Liver (tissue), 9 donors: ENCODE data around the gene CD6. TPM values are rescaled to one million over a fixed set of nuclear protein-coding genes. Genes with fewer than 3 reads are reported as not detected.

Source experiments
- DNase-seq: peaks from one replicate; pipeline ENCODE4 v3.0.0-alpha.2; 2017; ENCODE audit warnings: low spot score
- H3K27ac ChIP-seq, 2 donors: one replicate each; pipeline ENCODE4 v1.7.0; 2013; ENCODE audit warnings: inconsistent platforms in 2 of 2, low read length in 2 of 2, control low read depth in 1 of 2, low read depth in 1 of 2, mild to moderate bottlenecking in 1 of 2
- H3K27me3 ChIP-seq, 4 donors: one replicate each; pipeline versions ENCODE4 v1.6.1 to v1.7.0; 2013; ENCODE audit warnings: low read length in 3 of 4, inconsistent platforms in 1 of 4, mild to moderate bottlenecking in 1 of 4, moderate library complexity in 1 of 4; ENCODE audit not compliant: control insufficient read depth in 4 of 4, insufficient read depth in 4 of 4
- H3K36me3 ChIP-seq, 4 donors: one replicate each; pipeline versions ENCODE4 v1.6.1 to v1.7.0; 2013; ENCODE audit warnings: low read length in 3 of 4, mild to moderate bottlenecking in 3 of 4, low read depth in 1 of 4, moderate library complexity in 1 of 4; ENCODE audit not compliant: control insufficient read depth in 4 of 4, insufficient read depth in 3 of 4
- H3K4me1 ChIP-seq, 4 donors: one replicate each; pipeline versions ENCODE4 v1.6.1 to v1.7.0; 2013; ENCODE audit warnings: low read length in 3 of 4, mild to moderate bottlenecking in 3 of 4, moderate library complexity in 1 of 4; ENCODE audit not compliant: control insufficient read depth in 4 of 4, insufficient read depth in 4 of 4
- H3K4me3 ChIP-seq, 3 donors: one replicate each; pipeline versions ENCODE4 v1.6.1 to v1.7.0; 2013; ENCODE audit warnings: low read length in 3 of 3, control low read depth in 1 of 3, low read depth in 1 of 3, mild to moderate bottlenecking in 1 of 3
- H3K9ac ChIP-seq, 2 donors: one replicate each; pipeline ENCODE4 v1.7.0; 2013; ENCODE audit warnings: low read length in 2 of 2, mild to moderate bottlenecking in 2 of 2, moderate library complexity in 2 of 2, control low read depth in 1 of 2, low read depth in 1 of 2
- H3K9me3 ChIP-seq, 4 donors: one replicate each; pipeline versions ENCODE4 v1.6.1 to v1.7.0; 2013; ENCODE audit warnings: low read length in 3 of 4; ENCODE audit not compliant: control insufficient read depth in 4 of 4
- EGR1 ChIP-seq, 2 donors: IDR thresholded peaks; 2 replicates each; pipeline ENCODE4 v1.6.1; 2016 to 2018; ENCODE audit warnings: antibody characterized with exemption in 2 of 2, low read depth in 2 of 2
- FOXA1 ChIP-seq: IDR thresholded peaks from 2 replicates; pipeline ENCODE4 v1.6.1; 2016; ENCODE audit warnings: antibody characterized with exemption
- HNF4A ChIP-seq, 2 donors: conservative IDR thresholded peaks; 2 replicates each; pipeline ENCODE4 v1.6.1; 2016; ENCODE audit warnings: antibody characterized with exemption in 2 of 2, mild to moderate bottlenecking in 2 of 2
- HNF4G ChIP-seq: IDR thresholded peaks from 2 replicates; pipeline ENCODE4 v1.6.1; 2016; ENCODE audit warnings: antibody characterized with exemption
- JUND ChIP-seq, 2 donors: IDR thresholded peaks; 2 replicates each; pipeline ENCODE4 v1.6.1; 2016; ENCODE audit warnings: antibody characterized with exemption in 2 of 2
- NR2F2 ChIP-seq: IDR thresholded peaks from 2 replicates; pipeline ENCODE4 v1.6.1; 2016; ENCODE audit warnings: antibody characterized with exemption
- RAD21 ChIP-seq, 2 donors: IDR thresholded peaks; 2 replicates each; pipeline ENCODE4 v1.6.1; 2016; ENCODE audit warnings: antibody characterized with exemption in 2 of 2, mild to moderate bottlenecking in 2 of 2
- RXRA ChIP-seq, 2 donors: IDR thresholded peaks; 2 replicates each; pipeline ENCODE4 v1.6.1; 2017 to 2018; ENCODE audit warnings: antibody characterized with exemption in 2 of 2, mild to moderate bottlenecking in 1 of 2
- TAF1 ChIP-seq: conservative IDR thresholded peaks from 2 replicates; pipeline ENCODE4 v1.6.1; 2016; ENCODE audit warnings: antibody characterized with exemption, mild to moderate bottlenecking
- YY1 ChIP-seq: IDR thresholded peaks from 2 replicates; pipeline ENCODE4 v1.6.1; 2016; ENCODE audit warnings: antibody characterized with exemption, mild to moderate bottlenecking
- WGBS: extraction: QIAGEN DNeasy Blood & Tissue Kit; methylation state at CpG from one replicate; pipeline ENCODE4 v1.1.7; 2013; 5-methylcytosine and 5-hydroxymethylcytosine counted together
- polyA plus RNA-seq, 2 donors: library from polyadenylated mRNA; stranded (reverse) in 1 of 2; unstranded in 1 of 2; fragments of 200-250 nt in 1 of 2; fragments of >200 nt in 1 of 2; fragmentation: Nextera tagmentation in 1 of 2; extraction: Ambion mirVana in 1 of 2; gene quantifications; one replicate each; pipeline versions ENCODE4 v1.2.1 to v1.2.3, GENCODE V29; 2013 to 2015
- total RNA-seq, 2 donors: library from RNA; depleted of rRNA; stranded (reverse); fragments of >200 nt; gene quantifications; one replicate each; pipeline ENCODE4 v1.2.3, GENCODE V29; 2014
- TF ChIP-seq, protein P1 (sequence below): IDR thresholded peaks from 2 replicates; pipeline ENCODE4 v1.6.1; 2016; ENCODE audit warnings: antibody characterized with exemption
- TF ChIP-seq, protein P2 (sequence below): IDR thresholded peaks from 2 replicates; pipeline ENCODE4 v1.6.1; 2016; ENCODE audit warnings: antibody characterized with exemption, mild to moderate bottlenecking
- TF ChIP-seq, protein P3 (sequence below): IDR thresholded peaks from 2 replicates; pipeline ENCODE4 v1.6.1; 2016; ENCODE audit warnings: antibody characterized with exemption
- TF ChIP-seq, protein P4 (sequence below): fragments of 150-350 bp; IDR thresholded peaks from 2 replicates; pipeline ENCODE4 v1.5.1; 2017; ENCODE audit warnings: improper control_type of control experiment, low read depth, low read length; ENCODE audit not compliant: missing input control
- donor health status: healthy.
- donor health status: healthy.
- donor health status: healthy.
- donor health status: healthy.
- donor health status: healthy.

CD6 gene
- total and polyA plus RNA-seq, 4 donors = 0.31 to 0.59 (median 0.45) TPM

DNA sequence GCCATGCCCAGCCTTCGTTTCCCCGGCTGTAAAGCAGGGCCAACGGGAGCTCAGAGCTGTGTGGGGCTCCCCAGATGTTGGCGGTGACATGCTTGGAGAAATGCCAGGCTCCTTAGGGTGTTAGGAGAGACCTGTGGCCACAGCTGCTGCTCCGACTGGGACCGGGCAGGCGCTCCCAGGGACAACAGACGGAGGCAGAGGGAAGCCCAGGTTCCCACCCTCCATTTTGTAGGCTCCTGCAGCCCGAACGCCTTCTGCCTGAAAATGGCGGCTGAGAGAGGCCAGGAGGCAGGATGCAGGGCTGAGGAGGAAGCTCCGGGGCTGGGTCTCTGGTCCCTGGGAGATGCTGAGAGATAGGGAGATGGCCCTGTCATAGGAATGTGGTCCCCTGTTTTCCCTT lies 10.0 kb downstream of the CD6 start:
- Histone ChIP-seq H3K4me1 (no peaks in the 10 kb centered on the region), H3K27ac (no peak overlapping the region)
- 79% methylated on average over 12 of the region's 12 CpGs for WGBS

DNA sequence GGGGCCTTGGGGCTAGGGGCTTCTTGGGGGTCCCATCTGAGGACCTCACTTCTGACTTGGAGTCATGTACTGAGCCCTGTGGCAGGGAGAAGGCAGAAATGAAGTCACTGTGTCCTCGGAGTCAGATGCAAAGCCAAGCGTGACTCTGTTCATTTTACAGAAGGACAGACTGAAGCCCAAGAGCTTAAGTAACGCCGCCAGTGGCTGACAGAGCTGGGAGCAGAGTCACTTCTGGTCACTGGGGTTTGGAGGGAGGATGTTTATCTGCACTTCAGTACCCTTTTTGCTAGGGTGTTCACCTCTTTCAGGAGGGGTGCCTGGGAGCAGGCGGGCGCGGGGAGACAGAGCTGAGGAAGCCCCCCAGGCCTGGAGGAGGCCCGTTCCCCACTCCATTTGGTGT lies 10.7 kb downstream of the CD6 start:
- WGBS = 89% methylated on average over 8 of the region's 8 CpGs
- no peaks in the 10 kb centered on the region for H3K9me3 ChIP-seq
- H3K4me3 ChIP-seq = no peak overlapping the region
- H3K36me3 ChIP-seq = no peaks in the 10 kb centered on the region
- TF ChIP-seq FOXA1 (no peak), RAD21 (IDR thresholded peaks at IDR 0.05) (no peak), HNF4A (conservative IDR thresholded peaks at IDR 0.05) (no peak), EGR1 (IDR thresholded peaks at IDR 0.05; ENCODE audit: low read depth in 2 of 2) (no peak), JUND (IDR thresholded peaks at IDR 0.05) (no peak), RXRA (IDR thresholded peaks at IDR 0.05) (no peak), NR2F2 (no peak), YY1 (no peak), TAF1 (no peak), HNF4G (no peak)
- TF ChIP-seq, protein P1, sequence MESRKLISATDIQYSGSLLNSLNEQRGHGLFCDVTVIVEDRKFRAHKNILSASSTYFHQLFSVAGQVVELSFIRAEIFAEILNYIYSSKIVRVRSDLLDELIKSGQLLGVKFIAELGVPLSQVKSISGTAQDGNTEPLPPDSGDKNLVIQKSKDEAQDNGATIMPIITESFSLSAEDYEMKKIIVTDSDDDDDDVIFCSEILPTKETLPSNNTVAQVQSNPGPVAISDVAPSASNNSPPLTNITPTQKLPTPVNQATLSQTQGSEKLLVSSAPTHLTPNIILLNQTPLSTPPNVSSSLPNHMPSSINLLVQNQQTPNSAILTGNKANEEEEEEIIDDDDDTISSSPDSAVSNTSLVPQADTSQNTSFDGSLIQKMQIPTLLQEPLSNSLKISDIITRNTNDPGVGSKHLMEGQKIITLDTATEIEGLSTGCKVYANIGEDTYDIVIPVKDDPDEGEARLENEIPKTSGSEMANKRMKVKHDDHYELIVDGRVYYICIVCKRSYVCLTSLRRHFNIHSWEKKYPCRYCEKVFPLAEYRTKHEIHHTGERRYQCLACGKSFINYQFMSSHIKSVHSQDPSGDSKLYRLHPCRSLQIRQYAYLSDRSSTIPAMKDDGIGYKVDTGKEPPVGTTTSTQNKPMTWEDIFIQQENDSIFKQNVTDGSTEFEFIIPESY = no peak
- TF ChIP-seq, protein P2, sequence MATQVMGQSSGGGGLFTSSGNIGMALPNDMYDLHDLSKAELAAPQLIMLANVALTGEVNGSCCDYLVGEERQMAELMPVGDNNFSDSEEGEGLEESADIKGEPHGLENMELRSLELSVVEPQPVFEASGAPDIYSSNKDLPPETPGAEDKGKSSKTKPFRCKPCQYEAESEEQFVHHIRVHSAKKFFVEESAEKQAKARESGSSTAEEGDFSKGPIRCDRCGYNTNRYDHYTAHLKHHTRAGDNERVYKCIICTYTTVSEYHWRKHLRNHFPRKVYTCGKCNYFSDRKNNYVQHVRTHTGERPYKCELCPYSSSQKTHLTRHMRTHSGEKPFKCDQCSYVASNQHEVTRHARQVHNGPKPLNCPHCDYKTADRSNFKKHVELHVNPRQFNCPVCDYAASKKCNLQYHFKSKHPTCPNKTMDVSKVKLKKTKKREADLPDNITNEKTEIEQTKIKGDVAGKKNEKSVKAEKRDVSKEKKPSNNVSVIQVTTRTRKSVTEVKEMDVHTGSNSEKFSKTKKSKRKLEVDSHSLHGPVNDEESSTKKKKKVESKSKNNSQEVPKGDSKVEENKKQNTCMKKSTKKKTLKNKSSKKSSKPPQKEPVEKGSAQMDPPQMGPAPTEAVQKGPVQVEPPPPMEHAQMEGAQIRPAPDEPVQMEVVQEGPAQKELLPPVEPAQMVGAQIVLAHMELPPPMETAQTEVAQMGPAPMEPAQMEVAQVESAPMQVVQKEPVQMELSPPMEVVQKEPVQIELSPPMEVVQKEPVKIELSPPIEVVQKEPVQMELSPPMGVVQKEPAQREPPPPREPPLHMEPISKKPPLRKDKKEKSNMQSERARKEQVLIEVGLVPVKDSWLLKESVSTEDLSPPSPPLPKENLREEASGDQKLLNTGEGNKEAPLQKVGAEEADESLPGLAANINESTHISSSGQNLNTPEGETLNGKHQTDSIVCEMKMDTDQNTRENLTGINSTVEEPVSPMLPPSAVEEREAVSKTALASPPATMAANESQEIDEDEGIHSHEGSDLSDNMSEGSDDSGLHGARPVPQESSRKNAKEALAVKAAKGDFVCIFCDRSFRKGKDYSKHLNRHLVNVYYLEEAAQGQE = no peak
- TF ChIP-seq, protein P3, sequence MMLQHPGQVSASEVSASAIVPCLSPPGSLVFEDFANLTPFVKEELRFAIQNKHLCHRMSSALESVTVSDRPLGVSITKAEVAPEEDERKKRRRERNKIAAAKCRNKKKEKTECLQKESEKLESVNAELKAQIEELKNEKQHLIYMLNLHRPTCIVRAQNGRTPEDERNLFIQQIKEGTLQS = no peak
- TF ChIP-seq, protein P4, sequence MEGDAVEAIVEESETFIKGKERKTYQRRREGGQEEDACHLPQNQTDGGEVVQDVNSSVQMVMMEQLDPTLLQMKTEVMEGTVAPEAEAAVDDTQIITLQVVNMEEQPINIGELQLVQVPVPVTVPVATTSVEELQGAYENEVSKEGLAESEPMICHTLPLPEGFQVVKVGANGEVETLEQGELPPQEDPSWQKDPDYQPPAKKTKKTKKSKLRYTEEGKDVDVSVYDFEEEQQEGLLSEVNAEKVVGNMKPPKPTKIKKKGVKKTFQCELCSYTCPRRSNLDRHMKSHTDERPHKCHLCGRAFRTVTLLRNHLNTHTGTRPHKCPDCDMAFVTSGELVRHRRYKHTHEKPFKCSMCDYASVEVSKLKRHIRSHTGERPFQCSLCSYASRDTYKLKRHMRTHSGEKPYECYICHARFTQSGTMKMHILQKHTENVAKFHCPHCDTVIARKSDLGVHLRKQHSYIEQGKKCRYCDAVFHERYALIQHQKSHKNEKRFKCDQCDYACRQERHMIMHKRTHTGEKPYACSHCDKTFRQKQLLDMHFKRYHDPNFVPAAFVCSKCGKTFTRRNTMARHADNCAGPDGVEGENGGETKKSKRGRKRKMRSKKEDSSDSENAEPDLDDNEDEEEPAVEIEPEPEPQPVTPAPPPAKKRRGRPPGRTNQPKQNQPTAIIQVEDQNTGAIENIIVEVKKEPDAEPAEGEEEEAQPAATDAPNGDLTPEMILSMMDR = no peak
- H3K9ac ChIP-seq = no peak overlapping the region
- H3K4me1 ChIP-seq = no peaks in the 10 kb centered on the region
- no peak for DNase-seq
- no peak overlapping the region for H3K27ac ChIP-seq
- peaks cover 0 to 2% (median 0%) of the 10 kb centered on the region in 4 donors for H3K27me3 ChIP-seq

More for the DNA sequence above, 10.0 kb downstream of the CD6 start:
- H3K9ac ChIP-seq = no peak overlapping the region
- peaks cover 0 to 2% (median 0%) of the 10 kb centered on the region in 4 donors for H3K27me3 ChIP-seq
- H3K4me3 ChIP-seq = no peak overlapping the region
- DNase-seq = no peak
- H3K9me3 ChIP-seq = no peaks in the 10 kb centered on the region
- H3K36me3 ChIP-seq = no peaks in the 10 kb centered on the region
- TF ChIP-seq HNF4A (conservative IDR thresholded peaks at IDR 0.05) = no peak
